ENCODE measurements around the gene YPEL2. TPM values are rescaled to one million over a fixed set of nuclear protein-coding genes. Genes with fewer than 3 reads are reported as not detected.
A peak's percentile ranks its signal among the peaks of the same experiment; 100 is the strongest.

YPEL2 gene
- total RNA-seq, 1 donor, result 11.8 TPM

GRCh38 chr17:59426031-59426430, 94.6 kb downstream of the YPEL2 start:
- no peak for DNase-seq (ENCODE audit: low read depth in 2 of 3, low spot score in 2 of 3)

- no peak for DNase-seq (ENCODE audit: low read depth in 2 of 3, low spot score in 2 of 3)
These were observed 96.0 kb downstream of the YPEL2 start for GRCh38 chr17:59427425-59427921.

GRCh38 chr17:59427996-59428395, 96.5 kb downstream of the YPEL2 start:
- DNase-seq (ENCODE audit: low read depth in 2 of 3, low spot score in 2 of 3), result no peak

GRCh38 chr17:59428916-59429485, 97.5 kb downstream of the YPEL2 start:
- DNase-seq (ENCODE audit: low read depth in 2 of 3, low spot score in 2 of 3), result no peak

GRCh38 chr17:59431601-59432000, 100.1 kb downstream of the YPEL2 start:
- no peak for DNase-seq (ENCODE audit: low read depth in 2 of 3, low spot score in 2 of 3)

- no peak for DNase-seq (ENCODE audit: low read depth in 2 of 3, low spot score in 2 of 3)
These were observed 101.2 kb downstream of the YPEL2 start for GRCh38 chr17:59432657-59433056.

GRCh38 chr17:59433586-59433985, 102.1 kb downstream of the YPEL2 start:
- DNase-seq (ENCODE audit: low read depth in 2 of 3, low spot score in 2 of 3), result no peak

- DNase-seq (ENCODE audit: low read depth in 2 of 3, low spot score in 2 of 3), result no peak
These were observed 103.0 kb downstream of the YPEL2 start for GRCh38 chr17:59434429-59434828.

GRCh38 chr17:59435238-59435637, 103.8 kb downstream of the YPEL2 start:
- no peak for DNase-seq (ENCODE audit: low read depth in 2 of 3, low spot score in 2 of 3)

GRCh38 chr17:59436900-59437299, 105.4 kb downstream of the YPEL2 start:
- no peak for DNase-seq (ENCODE audit: low read depth in 2 of 3, low spot score in 2 of 3)

GRCh38 chr17:59437791-59438281, 106.4 kb downstream of the YPEL2 start:
- DNase-seq (ENCODE audit: low read depth in 2 of 3, low spot score in 2 of 3), result peak in 2 of 3 donors; percentile 61 to 83

GRCh38 chr17:59439262-59439661, 107.8 kb downstream of the YPEL2 start:
- DNase-seq (ENCODE audit: low read depth in 2 of 3, low spot score in 2 of 3), result no peak

GRCh38 chr17:59439741-59440211, 108.3 kb downstream of the YPEL2 start:
- DNase-seq (ENCODE audit: low read depth in 2 of 3, low spot score in 2 of 3), result no peak

- DNase-seq (ENCODE audit: low read depth in 2 of 3, low spot score in 2 of 3), result peak; percentile 77 to 93 (median 87)
These were observed 109.5 kb downstream of the YPEL2 start for GRCh38 chr17:59440757-59441463.

GRCh38 chr17:59441464-59442096, 110.1 kb downstream of the YPEL2 start:
- no peak for DNase-seq (ENCODE audit: low read depth in 2 of 3, low spot score in 2 of 3)

GRCh38 chr17:59443106-59443505, 111.7 kb downstream of the YPEL2 start:
- DNase-seq (ENCODE audit: low read depth in 2 of 3, low spot score in 2 of 3), result no peak

Small RNA genes within 50 kb of the gene (small RNA-seq; reads per million reads assigned to genes)
- gene MIR4729, result not detected

Other genes with a start within 250 kb of the YPEL2 start
- gene TRIM37, start 224.8 kb upstream of the YPEL2 start, total RNA-seq, result 14.5 TPM
- gene SKA2, start 176.5 kb upstream of the YPEL2 start, total RNA-seq, result 6.2 TPM
- 2.4 TPM for gene PRR11, start 175.9 kb upstream of the YPEL2 start, total RNA-seq
- gene SMG8, start 121.6 kb upstream of the YPEL2 start, total RNA-seq, result 11.8 TPM
- gene GDPD1, start 111.1 kb upstream of the YPEL2 start, total RNA-seq, result 8.9 TPM
- gene DHX40, start 234.0 kb downstream of the YPEL2 start, total RNA-seq, result 32.0 TPM